K562 (cell line): ENCODE data around the gene ZNF772. TPM values are rescaled to one million over a fixed set of nuclear protein-coding genes. Genes with fewer than 3 reads are reported as not detected.

Source experiments
- ATF1 ChIP-seq, 2 experiments: fragments of 450-650 bp in 1 of 2; IDR thresholded peaks; 2 replicates each; pipeline ENCODE4 v1.6.1; 2016; ENCODE audit warnings: missing compliant biosample characterization in 1 of 2, missing genetic modification characterization in 1 of 2
- BRD4 ChIP-seq: fragments of 200-600 bp; sonication (generic); IDR thresholded peaks from 2 replicates; pipeline ENCODE4 v1.6.1; 2017; ENCODE audit warnings: inconsistent platforms
- EWSR1 ChIP-seq: fragments of 450-650 bp; IDR thresholded peaks from 2 replicates; pipeline ENCODE4 v1.6.1; 2018; ENCODE audit warnings: borderline replicate concordance, mild to moderate bottlenecking, low read depth, moderate library complexity; ENCODE audit not compliant: partially characterized antibody
- MCM5 ChIP-seq: fragments of 450-650 bp; IDR thresholded peaks from 2 replicates; pipeline ENCODE4 v1.6.1; 2016; ENCODE audit warnings: low read depth
- NONO ChIP-seq, 2 experiments: fragments of 200-400 bp in 1 of 2; fragments of 450-650 bp in 1 of 2; formaldehyde crosslinking in 1 of 2; IDR thresholded peaks; 2 replicates each; pipeline ENCODE4 v1.6.1; 2017; ENCODE audit warnings: low read depth in 2 of 2, mild to moderate bottlenecking in 2 of 2, moderate library complexity in 2 of 2, low read length in 1 of 2
- NR2C1 ChIP-seq, 2 experiments: fragments of 450-650 bp; IDR thresholded peaks; 2 replicates each; pipeline ENCODE4 v1.6.1; 2017; ENCODE audit warnings: mild to moderate bottlenecking in 2 of 2, antibody characterized with exemption in 1 of 2, inconsistent platforms in 1 of 2, missing compliant biosample characterization in 1 of 2, missing genetic modification characterization in 1 of 2
- RAD21 ChIP-seq, 2 experiments: fragments of 250-450 bp in 1 of 2; fragments of 450-650 bp in 1 of 2; sonication (Bioruptor Pico) in 1 of 2; formaldehyde crosslinking in 1 of 2; IDR thresholded peaks in 1 of 2; conservative IDR thresholded peaks in 1 of 2; 2 replicates each; pipeline versions ENCODE4 v1.4.0 to v1.8.0; 2020 to 2022; ENCODE audit warnings: mild to moderate bottlenecking in 2 of 2, moderate library complexity in 1 of 2
- polyA plus RNA-seq, 8 experiments: library from polyadenylated mRNA; depleted of rRNA in 4 of 8; stranded (reverse) in 5 of 8; unstranded in 3 of 8; fragments of >200 nt; fragmentation: Nextera tagmentation in 2 of 8; fragmentation: Illumina TruSeq in 1 of 8; extraction: Ambion mirVana in 2 of 8; extraction: Trizol in 1 of 8; gene quantifications; 2 replicates each; pipeline versions ENCODE4 v1.2.1 to v1.2.3, GENCODE V29; 2011 to 2014; ENCODE audit warnings: inconsistent platforms in 1 of 8, missing spikeins in 1 of 8
- total RNA-seq, 7 experiments: library from RNA; depleted of rRNA in 6 of 7; stranded (reverse); fragments of >200 nt in 6 of 7; fragmentation: Illumina TruSeq in 2 of 7; extraction: Trizol in 2 of 7; gene quantifications; 2 replicates each; pipeline versions ENCODE4 v1.2.1 to v1.2.3, GENCODE V29; 2011 to 2021; ENCODE audit warnings: low replicate concordance in 1 of 7
- TF ChIP-seq, protein P1 (sequence below): sonication (generic); formaldehyde crosslinking; IDR thresholded peaks from 2 replicates; pipeline ENCODE4 v1.8.0; 2022; ENCODE audit warnings: mild to moderate bottlenecking, missing genetic modification reagents
- TF ChIP-seq, protein P2 (sequence below): fragments of 250-450 bp; sonication (Bioruptor Pico); IDR thresholded peaks from 2 replicates; pipeline ENCODE4 v1.6.1; 2021; ENCODE audit warnings: mild to moderate bottlenecking
- TF ChIP-seq, protein P3 (sequence below): fragments of 450-650 bp; IDR thresholded peaks from 2 replicates; pipeline ENCODE4 v1.6.1; 2017; ENCODE audit warnings: antibody characterized with exemption, mild to moderate bottlenecking

The ZNF772 gene
- total and polyA plus RNA-seq, 9 of the 15 experiments (the other 6 are each of a cell fraction or from before 2014, with no cell fraction given) = 0.13 to 1.9 (median 1.1) TPM

DNA sequence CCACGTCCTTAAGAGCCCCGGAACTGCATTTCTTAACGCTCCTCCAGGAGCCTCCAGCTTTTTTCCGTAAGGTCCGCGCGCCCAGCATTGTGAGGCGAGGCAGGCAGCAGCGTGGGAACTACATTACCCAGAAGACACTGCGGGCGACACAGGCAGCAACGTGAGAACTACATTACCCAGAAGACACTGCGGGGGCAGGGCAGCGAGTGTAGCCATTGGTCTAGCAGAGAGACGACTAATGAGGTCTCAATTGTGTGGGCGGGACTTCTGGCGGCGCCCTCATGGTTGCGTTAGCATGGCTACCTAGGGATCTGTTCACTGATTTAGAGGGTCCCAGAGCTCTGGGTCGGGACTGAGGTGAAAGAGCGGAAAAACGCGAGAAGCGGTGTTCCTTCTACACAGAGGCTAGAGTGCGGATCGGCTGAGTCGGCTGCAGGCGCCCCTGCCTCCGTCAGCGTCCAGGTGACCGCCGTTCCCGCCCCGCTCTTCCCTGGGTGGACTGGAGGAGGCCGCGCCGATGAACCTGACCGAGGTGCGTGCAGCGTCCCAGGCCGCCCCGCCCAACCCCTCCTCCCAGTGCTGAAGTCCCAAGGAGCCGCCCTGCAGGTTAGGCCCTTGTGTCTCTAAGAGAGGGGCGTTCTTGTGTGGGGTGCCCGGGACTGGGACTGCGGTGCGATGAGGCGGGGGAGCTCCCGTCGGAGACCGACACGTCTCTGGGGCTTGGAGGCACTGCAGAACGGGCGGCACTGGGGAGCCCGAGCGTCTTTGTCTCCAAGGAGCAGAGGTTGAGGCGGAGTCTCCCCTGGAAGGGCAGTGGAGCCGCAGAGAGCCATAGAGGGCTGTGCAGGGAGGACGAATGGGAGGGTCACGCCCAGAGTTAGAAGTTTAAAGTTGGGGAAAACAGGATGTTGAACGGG is 42.0 kb downstream of the ZNF772 start, which contains the start of gene ZNF749 (continued):
- TF ChIP-seq, protein P1, sequence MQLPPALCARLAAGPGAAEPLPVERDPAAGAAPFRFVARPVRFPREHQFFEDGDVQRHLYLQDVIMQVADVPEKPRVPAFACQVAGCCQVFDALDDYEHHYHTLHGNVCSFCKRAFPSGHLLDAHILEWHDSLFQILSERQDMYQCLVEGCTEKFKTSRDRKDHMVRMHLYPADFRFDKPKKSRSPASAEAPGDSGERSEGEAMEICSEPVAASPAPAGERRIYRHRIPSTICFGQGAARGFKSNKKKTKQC = no peak
- TF ChIP-seq, protein P2, sequence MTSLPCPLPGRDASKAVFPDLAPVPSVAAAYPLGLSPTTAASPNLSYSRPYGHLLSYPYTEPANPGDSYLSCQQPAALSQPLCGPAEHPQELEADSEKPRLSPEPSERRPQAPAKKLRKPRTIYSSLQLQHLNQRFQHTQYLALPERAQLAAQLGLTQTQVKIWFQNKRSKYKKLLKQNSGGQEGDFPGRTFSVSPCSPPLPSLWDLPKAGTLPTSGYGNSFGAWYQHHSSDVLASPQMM (CRISPR knock-in tag) = no peak
- TF ChIP-seq ATF1 (CRISPR knock-in tag; IDR thresholded peaks at IDR 0.05) (no peak), ATF1 (tag; IDR thresholded peaks at IDR 0.05) (peak; percentile 94), MCM5 (no peak), BRD4 (no peak), EWSR1 (no peak), RAD21 (CRISPR knock-in tag; conservative IDR thresholded peaks at IDR 0.05 in 1 of 2, IDR thresholded peaks at IDR 0.05 in 1 of 2) (no peak), NONO (IDR thresholded peaks at IDR 0.05; ENCODE audit: low read depth in 2 of 2, low read length in 1 of 2) (no peak), NR2C1 (IDR thresholded peaks at IDR 0.05) (peak; percentile 49), NR2C1 (tag; IDR thresholded peaks at IDR 0.05) (peak; percentile 78)
- TF ChIP-seq, protein P3, sequence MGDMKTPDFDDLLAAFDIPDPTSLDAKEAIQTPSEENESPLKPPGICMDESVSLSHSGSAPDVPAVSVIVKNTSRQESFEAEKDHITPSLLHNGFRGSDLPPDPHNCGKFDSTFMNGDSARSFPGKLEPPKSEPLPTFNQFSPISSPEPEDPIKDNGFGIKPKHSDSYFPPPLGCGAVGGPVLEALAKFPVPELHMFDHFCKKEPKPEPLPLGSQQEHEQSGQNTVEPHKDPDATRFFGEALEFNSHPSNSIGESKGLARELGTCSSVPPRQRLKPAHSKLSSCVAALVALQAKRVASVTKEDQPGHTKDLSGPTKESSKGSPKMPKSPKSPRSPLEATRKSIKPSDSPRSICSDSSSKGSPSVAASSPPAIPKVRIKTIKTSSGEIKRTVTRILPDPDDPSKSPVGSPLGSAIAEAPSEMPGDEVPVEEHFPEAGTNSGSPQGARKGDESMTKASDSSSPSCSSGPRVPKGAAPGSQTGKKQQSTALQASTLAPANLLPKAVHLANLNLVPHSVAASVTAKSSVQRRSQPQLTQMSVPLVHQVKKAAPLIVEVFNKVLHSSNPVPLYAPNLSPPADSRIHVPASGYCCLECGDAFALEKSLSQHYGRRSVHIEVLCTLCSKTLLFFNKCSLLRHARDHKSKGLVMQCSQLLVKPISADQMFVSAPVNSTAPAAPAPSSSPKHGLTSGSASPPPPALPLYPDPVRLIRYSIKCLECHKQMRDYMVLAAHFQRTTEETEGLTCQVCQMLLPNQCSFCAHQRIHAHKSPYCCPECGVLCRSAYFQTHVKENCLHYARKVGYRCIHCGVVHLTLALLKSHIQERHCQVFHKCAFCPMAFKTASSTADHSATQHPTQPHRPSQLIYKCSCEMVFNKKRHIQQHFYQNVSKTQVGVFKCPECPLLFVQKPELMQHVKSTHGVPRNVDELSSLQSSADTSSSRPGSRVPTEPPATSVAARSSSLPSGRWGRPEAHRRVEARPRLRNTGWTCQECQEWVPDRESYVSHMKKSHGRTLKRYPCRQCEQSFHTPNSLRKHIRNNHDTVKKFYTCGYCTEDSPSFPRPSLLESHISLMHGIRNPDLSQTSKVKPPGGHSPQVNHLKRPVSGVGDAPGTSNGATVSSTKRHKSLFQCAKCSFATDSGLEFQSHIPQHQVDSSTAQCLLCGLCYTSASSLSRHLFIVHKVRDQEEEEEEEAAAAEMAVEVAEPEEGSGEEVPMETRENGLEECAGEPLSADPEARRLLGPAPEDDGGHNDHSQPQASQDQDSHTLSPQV = 0 out of 2 replicates have a peak, but pooled peaks have one; percentile 46
